ENCODE results near the gene CEP57. TPM values are rescaled to one million over a fixed set of nuclear protein-coding genes. Genes with fewer than 3 reads are reported as not detected.

Gene CEP57
- total RNA-seq, 1 experiment from 2014 or later = 58.0 TPM

GRCh38 chr11:95835768-95836488 lies 45.6 kb downstream of the CEP57 start:
- Mint-ChIP-seq H3K4me1 (peaks cover 3% of the 10 kb centered on the region in 2 experiments; a peak in 2 of 4 replicates), H3K27ac (no peak overlapping the region), H3K9me3 (no peaks in the 10 kb centered on the region), H3K4me3 (no peak overlapping the region), H3K27me3 (ENCODE audit: low read depth) (no peaks in the 10 kb centered on the region), H3K36me3 (ENCODE audit: insufficient read depth in 1 of 3, low read depth in 3 of 3) (peaks cover 11 to 46% (median 42%) of the 10 kb centered on the region in 3 experiments; a peak in 6 of 7 replicates)
- Histone ChIP-seq H3K27me3 (ENCODE audit: insufficient read depth, low read length) (no peaks in the 10 kb centered on the region), H3T11ph (ENCODE audit: low read length) (no peak overlapping the region), H3K9ac (ENCODE audit: extremely low read depth, insufficient read length, low read length) (no peak overlapping the region), H3K18ac (ENCODE audit: insufficient read length, low read depth, low read length) (no peak overlapping the region), H3K4ac (ENCODE audit: low read depth, low read length) (no peak overlapping the region), H2AK5ac (ENCODE audit: insufficient read length, low read length) (no peak overlapping the region), H3K23ac (ENCODE audit: insufficient read length, low read depth, low read length) (no peak overlapping the region), H3K56ac (ENCODE audit: insufficient read length, low read depth, low read length) (no peak overlapping the region), H4K5ac (ENCODE audit: insufficient read length, low read depth, low read length) (no peak overlapping the region), H2BK5ac (ENCODE audit: insufficient read length, low read length) (no peak overlapping the region), H3K9me3 (ENCODE audit: control insufficient read depth, low read depth, low read length) (no peaks in the 10 kb centered on the region), H3K79me1 (ENCODE audit: insufficient read depth, low read depth, low read length, poor library complexity, severe bottlenecking) (no peaks in the 10 kb centered on the region), H3K23me2 (ENCODE audit: insufficient read length, low read depth, low read length, poor library complexity, severe bottlenecking) (no peaks in the 10 kb centered on the region), H3K14ac (ENCODE audit: insufficient read depth, low read length) (no peak overlapping the region), H3K4me1 (ENCODE audit: insufficient read depth, low read length) (no peaks in the 10 kb centered on the region), H2BK120ac (ENCODE audit: low read depth, low read length, poor library complexity, severe bottlenecking) (no peak overlapping the region), H3K27ac (ENCODE audit: insufficient read length, low read depth, low read length) (no peak overlapping the region), H2BK20ac (ENCODE audit: low read depth, low read length, poor library complexity, severe bottlenecking) (no peak overlapping the region), H2BK15ac (ENCODE audit: low read depth, low read length) (no peak overlapping the region), H4K8ac (replicated peaks; ENCODE audit: insufficient read length, low read depth, low read length) (no peak overlapping the region), H3K4me2 (ENCODE audit: insufficient read depth, insufficient read length, low read length) (no peak overlapping the region), H3K79me2 (ENCODE audit: insufficient read depth, low read length) (no peaks in the 10 kb centered on the region), H4K20me1 (ENCODE audit: control insufficient read depth, insufficient read depth, insufficient read length) (no peaks in the 10 kb centered on the region), H2AFZ (ENCODE audit: low read length) (no peak overlapping the region), H4K91ac (ENCODE audit: insufficient read length, low read depth, low read length) (no peak overlapping the region), H2BK12ac (ENCODE audit: insufficient read length, low read depth, low read length) (no peak overlapping the region)
- DNase-seq = peak; percentile 64
- no CpG with 5 or more reads among the region's 3 CpGs for WGBS (ENCODE audit: extremely low coverage, insufficient read length, low lambda C conversion rate)
- peak; percentile 90 for TF ChIP-seq CTCF (conservative IDR thresholded peaks at IDR 0.05)

Measured in H9 (cell line).